Measurements from ENCODE around the gene SNED1. TPM values are rescaled to one million over a fixed set of nuclear protein-coding genes. Genes with fewer than 3 reads are reported as not detected.
"Not testable (repeated sequence)": the region's sequence is repeated elsewhere in the genome, so short reads cannot be mapped to it uniquely, and the experiment has no call there.

The SNED1 gene
- total RNA-seq, 2 experiments from 2014 or later = 1.4 to 1.8 TPM

- POLR2A ChIA-PET = no interaction called here
- CTCF ChIA-PET = interaction anchor here (0.9 to 2.9 kb wide), 2 partner anchors 10 to 122 kb away, joined by 3 to 12 read pairs; no protein-coding TSS in a partner anchor
- no peak for DNase-seq
Observed at GRCh38 chr2:240972636-240973521, 25.5 kb upstream of the SNED1 start.

GRCh38 chr2:240974771-240975572 is 23.4 kb upstream of the SNED1 start:
- H3K4me3 Mint-ChIP-seq = no peak overlapping the region
- intact Hi-C loops (cut with micrococcal nuclease) = no loop called here
- DNase-seq (no peak), ATAC-seq (no peak)
- ChIA-PET POLR2A (interaction anchor here (0.6 kb wide), 1 partner anchor 569 kb away, joined by 3 read pairs; no protein-coding TSS in a partner anchor), CTCF (no interaction called here)
- H3K36me3 Mint-ChIP-seq (ENCODE audit: low read depth) = no peaks in the 10 kb centered on the region
- H3K4me1 Mint-ChIP-seq (ENCODE audit: low read depth) = peaks cover 5% of the 10 kb centered on the region
- H3K27me3 Mint-ChIP-seq = peaks cover 4% of the 10 kb centered on the region
- TF ChIP-seq CTCF (IDR thresholded peaks at IDR 0.05) = no peak
- H3K9me3 Mint-ChIP-seq = no peaks in the 10 kb centered on the region
- no peak overlapping the region for H3K27ac Mint-ChIP-seq

More at GRCh38 chr2:240972636-240973521, 25.5 kb upstream of the SNED1 start:
- peaks cover 4% of the 10 kb centered on the region for H3K27me3 Mint-ChIP-seq
- no peak for ATAC-seq
- no peak overlapping the region for H3K27ac Mint-ChIP-seq
- peaks cover 5% of the 10 kb centered on the region for H3K4me1 Mint-ChIP-seq (ENCODE audit: low read depth)
- no peaks in the 10 kb centered on the region for H3K36me3 Mint-ChIP-seq (ENCODE audit: low read depth)
- H3K4me3 Mint-ChIP-seq = no peak overlapping the region
- H3K9me3 Mint-ChIP-seq = no peaks in the 10 kb centered on the region
- intact Hi-C loops (cut with micrococcal nuclease) = no loop called here
- TF ChIP-seq CTCF (IDR thresholded peaks at IDR 0.05) = no peak

GRCh38 chr2:240975903-240976302 is 22.5 kb upstream of the SNED1 start:
- intact Hi-C loops (cut with micrococcal nuclease); H3K4me1 Mint-ChIP-seq (ENCODE audit: low read depth); H3K36me3 Mint-ChIP-seq (ENCODE audit: low read depth); CTCF ChIA-PET; H3K4me3 Mint-ChIP-seq; H3K27ac Mint-ChIP-seq; DNase-seq; H3K27me3 Mint-ChIP-seq; POLR2A ChIA-PET; ATAC-seq; H3K9me3 Mint-ChIP-seq: not testable (repeated sequence)

DNA sequence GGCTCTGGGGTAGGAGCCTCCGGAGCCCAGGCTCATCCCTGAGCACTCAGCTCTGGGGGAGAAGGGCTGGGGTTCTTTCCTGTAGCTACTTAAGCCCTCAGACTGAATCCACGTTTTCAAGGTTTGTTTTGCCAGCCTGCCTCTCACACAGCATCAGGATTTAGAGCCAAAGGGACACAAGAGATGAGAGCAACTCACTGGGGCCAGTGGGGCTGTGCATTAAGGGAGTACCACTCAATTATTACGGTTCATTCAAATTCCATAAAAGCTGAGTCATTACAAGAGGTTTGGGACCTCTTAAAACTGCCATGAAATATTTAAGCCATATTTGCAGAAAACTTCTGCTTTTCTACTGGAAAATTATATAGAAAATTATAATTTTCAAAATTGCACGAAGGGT is 17.1 kb upstream of the SNED1 start:
- Mint-ChIP-seq H3K4me3 (no peak overlapping the region), H3K27me3 (no peaks in the 10 kb centered on the region), H3K4me1 (ENCODE audit: low read depth) (no peaks in the 10 kb centered on the region), H3K9me3 (no peaks in the 10 kb centered on the region), H3K27ac (no peak overlapping the region), H3K36me3 (ENCODE audit: low read depth) (no peaks in the 10 kb centered on the region)
- POLR2A ChIA-PET = no interaction called here
- intact Hi-C loops (cut with micrococcal nuclease) = no loop called here
- DNase-seq = no peak
- ATAC-seq = no peak
- TF ChIP-seq CTCF (IDR thresholded peaks at IDR 0.05) = no peak
- CTCF ChIA-PET = no interaction called here

DNA sequence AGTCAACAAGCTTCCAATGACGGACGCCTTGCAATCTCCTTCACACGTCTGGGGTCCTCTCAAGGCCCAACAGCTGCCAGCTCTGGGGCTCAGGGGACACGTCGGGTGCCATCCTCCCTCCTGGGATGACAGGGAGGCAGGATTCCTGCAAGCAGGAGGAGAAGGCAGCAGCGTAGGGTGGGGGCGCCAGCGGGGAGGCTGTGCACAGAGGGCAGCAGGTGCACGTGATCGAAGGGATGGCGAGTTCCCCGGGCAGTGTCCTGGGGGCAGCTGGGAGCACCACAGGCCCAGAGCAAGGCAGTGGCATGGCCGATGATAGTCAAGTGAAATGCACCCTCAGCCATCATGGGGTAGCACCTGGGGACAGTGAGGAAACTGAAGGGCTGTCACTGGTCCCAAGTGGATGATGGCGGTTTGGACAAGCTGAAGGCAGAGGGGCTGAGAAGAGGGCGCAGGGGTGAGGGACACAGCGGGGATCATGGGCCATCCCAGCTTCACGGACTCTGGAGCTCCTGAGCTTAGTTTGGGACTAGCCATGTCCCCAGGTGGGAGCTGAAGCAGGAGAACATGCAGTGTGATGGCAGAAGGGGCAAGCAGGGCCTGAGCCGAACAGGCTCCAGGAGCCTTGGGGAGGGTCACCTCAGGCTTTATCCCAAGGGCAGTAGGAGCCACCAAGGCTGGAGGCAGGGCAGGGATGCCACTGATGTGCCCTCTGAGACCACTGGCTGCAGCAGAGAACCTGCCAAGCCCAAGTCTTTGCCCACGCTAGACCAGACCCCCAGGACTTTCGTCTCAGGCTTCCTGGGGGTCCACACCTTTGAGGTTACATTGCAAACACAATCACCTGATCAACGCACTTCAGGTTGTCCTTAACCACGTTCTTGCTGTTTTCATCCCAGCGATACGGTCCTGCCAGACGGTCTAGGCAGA is 16.3 kb upstream of the SNED1 start:
- DNase-seq (no peak), ATAC-seq (no peak)
- CTCF ChIA-PET = interaction anchor here (0.7 to 1.8 kb wide), 2 partner anchors 8 to 9 kb away, joined by 3 to 12 read pairs; no protein-coding TSS in a partner anchor
- Mint-ChIP-seq H3K4me1 (ENCODE audit: low read depth) (no peaks in the 10 kb centered on the region), H3K36me3 (ENCODE audit: low read depth) (no peaks in the 10 kb centered on the region), H3K4me3 (no peak overlapping the region), H3K9me3 (no peaks in the 10 kb centered on the region), H3K27me3 (no peaks in the 10 kb centered on the region), H3K27ac (no peak overlapping the region)
- intact Hi-C loops (cut with micrococcal nuclease) = no loop called here
- TF ChIP-seq CTCF (IDR thresholded peaks at IDR 0.05) = no peak
- POLR2A ChIA-PET = no interaction called here

All from activated CD8-positive, alpha-beta T cell treated with anti-CD3 and anti-CD28 coated beads for 36 hours (primary cell).